Measurements from ENCODE around the gene IL18.

DNA sequence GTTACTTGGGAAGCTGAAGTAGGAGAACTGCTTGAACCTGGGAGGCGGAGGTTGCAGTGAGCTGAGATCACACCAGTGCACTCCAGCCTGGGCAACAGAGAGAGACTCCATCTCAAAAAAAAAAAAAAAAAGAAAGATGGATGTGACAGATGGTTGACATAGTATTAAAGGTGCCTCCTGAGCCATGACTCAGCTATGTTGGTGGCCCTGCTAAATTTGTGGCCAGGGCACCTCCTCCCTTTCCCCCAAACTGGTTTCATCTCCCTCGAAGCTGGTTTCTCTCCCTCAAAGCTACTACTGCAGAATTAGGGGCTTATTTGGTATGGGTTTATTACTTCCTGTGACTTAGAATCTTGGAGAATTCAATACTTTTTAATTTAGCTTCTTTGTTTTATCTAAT is 45.7 kb downstream of the IL18 start:
- TF ChIP-seq EZH2 (IDR thresholded peaks at IDR 0.05; ENCODE audit: borderline replicate concordance, insufficient read depth, low read depth, low read length, poor library complexity, severe bottlenecking) = no peak
- TF ChIP-seq, protein P1, sequence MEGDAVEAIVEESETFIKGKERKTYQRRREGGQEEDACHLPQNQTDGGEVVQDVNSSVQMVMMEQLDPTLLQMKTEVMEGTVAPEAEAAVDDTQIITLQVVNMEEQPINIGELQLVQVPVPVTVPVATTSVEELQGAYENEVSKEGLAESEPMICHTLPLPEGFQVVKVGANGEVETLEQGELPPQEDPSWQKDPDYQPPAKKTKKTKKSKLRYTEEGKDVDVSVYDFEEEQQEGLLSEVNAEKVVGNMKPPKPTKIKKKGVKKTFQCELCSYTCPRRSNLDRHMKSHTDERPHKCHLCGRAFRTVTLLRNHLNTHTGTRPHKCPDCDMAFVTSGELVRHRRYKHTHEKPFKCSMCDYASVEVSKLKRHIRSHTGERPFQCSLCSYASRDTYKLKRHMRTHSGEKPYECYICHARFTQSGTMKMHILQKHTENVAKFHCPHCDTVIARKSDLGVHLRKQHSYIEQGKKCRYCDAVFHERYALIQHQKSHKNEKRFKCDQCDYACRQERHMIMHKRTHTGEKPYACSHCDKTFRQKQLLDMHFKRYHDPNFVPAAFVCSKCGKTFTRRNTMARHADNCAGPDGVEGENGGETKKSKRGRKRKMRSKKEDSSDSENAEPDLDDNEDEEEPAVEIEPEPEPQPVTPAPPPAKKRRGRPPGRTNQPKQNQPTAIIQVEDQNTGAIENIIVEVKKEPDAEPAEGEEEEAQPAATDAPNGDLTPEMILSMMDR (IDR thresholded peaks at IDR 0.05) = no peak
